ENCODE measurements around the gene UBAC2.

UBAC2 gene

DNA sequence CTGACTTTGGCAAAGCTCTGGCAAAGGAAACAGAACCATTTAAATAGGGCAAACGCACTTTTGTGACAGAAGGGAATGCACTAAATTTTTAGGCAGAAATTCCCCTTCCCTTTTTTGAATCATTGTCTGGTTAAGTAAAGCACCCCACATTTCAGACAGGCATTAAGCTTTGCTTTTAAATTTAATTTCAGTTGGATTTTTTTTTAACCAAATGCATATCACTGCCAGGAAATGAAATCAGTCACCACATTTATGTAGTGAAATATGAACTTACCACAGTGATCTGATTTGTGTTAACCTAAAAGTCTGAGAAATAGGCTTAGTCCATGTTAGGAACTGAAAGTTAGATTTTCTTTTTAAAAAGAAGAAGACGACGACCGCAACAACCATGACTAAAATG lies 95.7 kb downstream of the UBAC2 start:
- DNase-seq (ENCODE audit: low read depth) = no peak

DNA sequence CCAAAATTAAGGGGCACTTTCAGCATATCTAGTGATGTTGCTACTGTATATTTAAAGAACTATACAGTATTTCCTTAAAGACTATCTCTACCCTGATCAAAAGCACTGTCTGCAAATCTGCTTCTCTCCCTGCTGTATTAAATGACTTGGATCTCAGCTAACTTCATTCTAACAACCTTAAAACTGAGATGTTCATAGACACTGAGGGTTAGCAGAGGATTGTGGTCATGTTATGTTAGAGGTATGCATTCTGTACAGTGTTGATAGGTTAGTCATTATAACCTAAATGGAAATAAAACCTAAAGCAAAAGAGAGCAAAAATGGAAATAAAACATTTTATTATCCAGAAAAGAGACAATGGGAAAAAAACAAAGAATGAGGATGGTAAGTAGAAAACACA lies 96.7 kb downstream of the UBAC2 start:
- DNase-seq (ENCODE audit: low read depth) = no peak

DNA sequence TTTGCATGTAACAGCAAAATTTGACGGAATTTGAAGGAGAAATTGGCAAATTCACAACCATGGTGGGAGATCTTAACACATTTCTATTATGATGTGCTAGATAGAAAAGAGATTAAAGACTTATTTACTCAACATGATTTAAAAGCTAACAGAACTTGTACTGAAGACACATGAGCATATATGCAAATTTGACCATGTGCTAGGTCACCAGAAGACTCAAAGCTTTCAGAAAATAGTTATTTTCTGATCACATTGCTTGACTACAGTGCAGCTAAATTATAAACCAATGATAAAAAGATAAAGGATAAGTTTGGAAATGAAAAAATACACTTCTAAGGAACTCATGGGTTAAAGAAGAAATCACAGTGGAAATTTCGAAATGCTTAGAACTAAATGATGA lies 97.4 kb downstream of the UBAC2 start:
- no peak for DNase-seq (ENCODE audit: low read depth)

GRCh38 chr13:99299256-99299919 lies 98.7 kb downstream of the UBAC2 start:
- DNase-seq (ENCODE audit: low read depth) = no peak

- no peak for DNase-seq (ENCODE audit: low read depth)
These were observed 99.3 kb downstream of the UBAC2 start for GRCh38 chr13:99299920-99300341.

- DNase-seq (ENCODE audit: low read depth) = no peak
These were observed 100.6 kb downstream of the UBAC2 start for GRCh38 chr13:99301056-99301838.

- DNase-seq (ENCODE audit: low read depth) = no peak
These were observed 101.4 kb downstream of the UBAC2 start for GRCh38 chr13:99301913-99302636.

GRCh38 chr13:99302637-99303505 lies 102.2 kb downstream of the UBAC2 start:
- DNase-seq (ENCODE audit: low read depth) = no peak

DNA sequence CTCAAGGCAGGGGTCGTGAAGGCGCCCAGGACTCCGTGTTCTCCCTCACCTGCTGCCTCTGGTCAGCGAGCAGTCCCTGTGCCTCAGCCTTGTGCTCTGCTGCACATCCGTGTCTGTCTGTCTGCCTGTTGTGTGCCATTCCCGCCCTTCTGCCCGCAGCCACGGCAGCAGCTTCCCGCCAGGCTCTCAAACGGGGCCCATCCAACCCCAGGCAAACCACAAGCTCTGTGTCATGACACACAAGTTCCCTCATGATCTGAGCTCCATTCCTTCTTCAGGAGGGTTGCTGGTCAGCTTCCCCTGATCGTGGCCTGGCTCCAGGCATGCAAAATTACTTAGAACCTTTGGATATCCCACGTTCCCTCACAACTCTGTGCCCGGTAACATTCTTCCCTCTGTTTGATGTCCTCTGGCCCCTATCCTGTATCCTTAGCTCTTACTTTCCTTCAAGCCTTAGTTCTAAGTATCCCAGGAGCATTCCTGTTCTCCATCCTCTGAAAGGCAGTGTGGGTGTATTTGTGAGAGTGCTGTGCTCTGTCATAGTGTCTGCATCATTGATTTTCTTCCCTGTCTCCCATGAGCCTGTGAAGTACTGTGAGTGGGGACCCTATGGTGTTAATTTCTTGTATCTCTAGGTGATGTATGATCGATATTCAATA lies 103.3 kb downstream of the UBAC2 start:
- no peak for DNase-seq (ENCODE audit: low read depth)

GRCh38 chr13:99304541-99304940 lies 103.9 kb downstream of the UBAC2 start:
- DNase-seq (ENCODE audit: low read depth) = no peak

GRCh38 chr13:99305158-99305557 lies 104.5 kb downstream of the UBAC2 start:
- DNase-seq (ENCODE audit: low read depth) = no peak

DNA sequence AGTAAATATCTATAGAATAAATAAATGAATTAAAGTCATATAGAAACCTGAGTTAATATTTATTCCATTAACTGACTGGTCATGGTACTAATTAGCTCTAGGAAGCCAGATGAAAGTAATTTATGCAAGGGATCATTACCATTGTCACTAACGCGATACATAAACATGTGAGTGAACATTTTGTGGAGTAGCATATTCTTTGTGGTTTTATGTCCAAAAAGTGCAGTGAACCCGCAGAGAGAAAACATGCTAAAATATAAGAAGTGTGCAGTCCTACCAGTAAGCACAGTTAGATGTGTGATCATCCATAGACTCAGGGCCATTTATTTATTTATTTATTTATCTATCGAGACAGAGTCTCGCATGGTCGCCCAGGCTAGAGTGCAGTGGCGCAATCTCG lies 104.9 kb downstream of the UBAC2 start:
- no peak for DNase-seq (ENCODE audit: low read depth)

DNA sequence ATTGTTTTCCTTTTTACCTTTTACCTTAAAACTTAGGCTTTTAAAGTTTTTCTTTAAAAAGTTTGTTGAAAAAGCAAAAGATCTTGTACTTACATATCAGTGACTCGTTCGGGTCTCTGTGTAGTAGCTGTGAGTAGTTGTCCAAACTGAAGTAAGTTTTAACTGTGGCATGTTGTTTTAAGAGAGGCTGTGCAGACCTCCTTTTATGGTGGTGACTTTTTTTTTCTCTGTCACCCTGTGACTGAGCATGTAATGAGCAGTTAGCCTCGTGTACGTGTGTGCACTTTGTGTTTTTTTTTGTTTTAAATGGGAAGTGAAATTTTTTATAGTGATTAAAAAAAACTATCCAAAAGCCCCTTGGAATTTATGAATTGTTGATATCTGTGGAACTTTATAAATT lies 106.6 kb downstream of the UBAC2 start, which contains the start of gene GPR183:
TSS of gene GPR183 (minus strand) at position 153 of the 400 bp plus-strand sequence. CDS start 11,254 bp downstream, outside the sequence.
- no peak for DNase-seq (ENCODE audit: low read depth)

DNA sequence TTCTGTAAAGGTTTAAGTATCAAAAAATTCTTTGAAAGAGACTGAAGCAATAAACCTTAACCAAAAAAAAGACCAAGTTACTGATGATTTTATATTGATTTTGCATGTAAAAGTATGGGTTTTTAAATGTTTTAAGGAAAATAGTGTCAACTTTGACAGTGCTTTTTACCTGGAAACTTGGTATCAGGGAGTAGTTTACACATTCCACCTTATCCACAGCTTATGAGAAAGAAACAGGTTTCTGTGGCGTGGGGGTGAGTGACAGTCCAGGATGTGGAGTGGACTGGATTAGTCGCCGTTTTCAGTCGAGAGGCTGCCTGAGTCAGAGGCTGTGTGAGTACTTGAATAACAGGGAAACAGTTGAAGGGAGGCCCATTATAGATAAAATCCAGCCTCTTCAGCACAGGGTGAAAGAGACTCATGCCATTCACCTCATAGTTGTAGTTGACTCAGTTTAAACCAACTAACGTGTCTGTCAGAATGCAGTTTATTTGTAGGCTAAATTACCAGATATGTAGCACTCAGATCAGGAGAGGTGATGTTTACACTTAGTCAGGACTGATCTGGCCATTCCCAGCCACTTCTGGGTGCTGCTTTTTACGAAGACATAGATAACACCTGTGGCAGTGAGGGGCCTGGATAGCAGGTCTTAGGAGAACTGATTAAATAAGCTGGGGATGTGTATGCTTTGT lies 107.1 kb downstream of the UBAC2 start:
- DNase-seq (ENCODE audit: low read depth) = peak; percentile 48

DNA sequence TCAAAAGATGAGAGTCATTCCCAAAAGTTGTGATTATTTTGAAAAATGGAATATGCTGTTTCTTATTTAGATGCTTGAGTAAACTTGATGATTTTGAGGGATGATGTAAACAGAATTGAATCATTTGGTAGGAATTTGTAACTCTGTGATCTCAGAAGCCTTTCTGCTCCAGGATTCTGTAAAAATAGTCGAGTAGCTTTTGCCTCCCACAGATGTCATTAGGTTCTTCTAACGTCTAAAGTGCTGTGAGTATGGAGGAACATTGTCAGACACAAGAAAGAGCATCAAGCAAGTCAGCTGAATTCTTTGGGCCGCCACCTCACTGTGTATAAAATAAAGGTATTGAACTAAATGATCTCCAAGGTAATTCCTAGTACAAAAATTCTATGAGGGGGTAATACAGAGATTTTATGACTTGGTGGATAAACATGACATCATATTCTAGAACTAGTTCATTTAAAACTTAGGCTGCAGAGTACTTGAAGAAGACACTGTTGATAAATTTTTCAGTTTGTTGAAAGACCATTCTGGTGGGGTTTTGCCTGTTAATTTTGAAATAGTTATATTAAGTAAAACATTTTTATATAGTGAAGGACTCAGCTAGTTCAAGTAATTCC lies 107.9 kb downstream of the UBAC2 start:
- DNase-seq (ENCODE audit: low read depth) = no peak

- DNase-seq (ENCODE audit: low read depth) = no peak
These were observed 109.9 kb downstream of the UBAC2 start for GRCh38 chr13:99310382-99311031.

- no peak for DNase-seq (ENCODE audit: low read depth)
These were observed 110.5 kb downstream of the UBAC2 start for GRCh38 chr13:99311137-99311536.

DNA sequence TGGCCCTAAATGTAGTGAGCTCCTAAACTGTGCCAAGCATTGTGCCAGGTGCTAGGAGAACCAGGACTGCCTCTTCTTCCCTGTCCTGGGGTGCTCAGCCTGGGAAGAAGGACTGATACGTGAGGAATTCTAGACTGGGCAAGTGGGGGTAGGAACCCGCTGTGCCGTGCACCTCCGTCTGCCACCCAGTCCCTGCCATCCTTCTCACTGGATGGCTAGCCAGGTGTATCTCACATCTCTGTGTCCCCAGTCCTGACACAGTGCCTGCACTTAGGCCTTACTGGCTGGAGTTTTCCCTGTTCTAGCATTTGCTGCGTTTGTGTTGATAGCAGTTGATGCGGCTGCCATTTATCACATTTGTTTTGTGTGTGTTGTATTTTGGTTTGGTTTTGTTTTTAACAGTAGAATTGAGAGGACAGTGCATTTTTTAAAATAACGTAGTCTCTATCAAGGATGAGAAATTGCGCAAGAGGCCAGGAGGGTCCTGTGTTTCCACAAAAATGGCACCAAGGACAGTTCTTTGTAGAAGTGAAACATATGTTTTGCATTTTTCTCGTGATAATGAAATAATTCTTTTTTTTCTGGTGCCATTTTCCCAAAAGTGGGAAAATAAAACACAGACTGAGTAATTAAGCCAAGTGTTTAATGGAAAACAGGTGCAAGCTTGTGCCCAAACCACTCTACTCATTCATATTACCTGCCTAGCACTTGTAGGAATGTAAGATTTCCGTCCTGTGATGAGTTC lies 111.3 kb downstream of the UBAC2 start:
- no peak for DNase-seq (ENCODE audit: low read depth)

GRCh38 chr13:99312493-99312883 lies 111.8 kb downstream of the UBAC2 start:
- DNase-seq (ENCODE audit: low read depth) = no peak
